Measurements from ENCODE around the gene RPL7A.

Gene RPL7A

DNA sequence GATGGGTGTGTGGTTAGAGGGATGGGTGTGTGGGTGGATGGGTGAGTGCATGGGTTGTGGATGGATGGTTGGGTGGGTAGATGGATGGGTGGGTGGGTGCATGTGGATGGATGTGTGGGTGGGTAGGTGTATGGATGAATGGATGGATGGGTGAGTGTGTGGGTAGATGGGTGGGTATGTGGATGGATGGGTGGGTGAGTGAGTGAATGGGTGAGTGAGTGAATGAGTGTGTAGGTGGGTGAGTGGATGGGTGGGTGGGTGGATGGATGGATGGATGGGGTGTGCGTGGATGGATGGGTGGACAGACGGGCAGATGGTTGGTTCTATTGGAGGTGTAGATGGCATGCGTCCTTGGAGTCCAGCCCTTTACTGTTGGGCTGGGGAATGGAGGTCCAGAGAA, 45.4 kb downstream of the RPL7A start:
- no peaks in the 10 kb centered on the region for H4K20me1 ChIP-seq (ENCODE audit: control insufficient read depth, insufficient read depth, low read depth, low read length)
- peaks cover 5% of the 10 kb centered on the region; the same call in 1 of the 2 replicates for H3K27me3 ChIP-seq (ENCODE audit: control insufficient read depth, low read length)
- H3K4me1 ChIP-seq (ENCODE audit: control insufficient read depth, low read length), result no peaks in the 10 kb centered on the region
- no peak overlapping the region for H3K4me2 ChIP-seq (ENCODE audit: low read length)
- no peaks in the 10 kb centered on the region for H3F3A ChIP-seq (ENCODE audit: control insufficient read depth, insufficient read depth)
- no peaks in the 10 kb centered on the region for H3K36me3 ChIP-seq (ENCODE audit: control insufficient read depth, low read length)
- H3K9me3 ChIP-seq (ENCODE audit: control insufficient read depth, insufficient read depth, low read length), result no peaks in the 10 kb centered on the region
- no peaks in the 10 kb centered on the region for H3K9me2 ChIP-seq (replicated peaks; ENCODE audit: control insufficient read depth, low read length)
- TF ChIP-seq, protein P1, sequence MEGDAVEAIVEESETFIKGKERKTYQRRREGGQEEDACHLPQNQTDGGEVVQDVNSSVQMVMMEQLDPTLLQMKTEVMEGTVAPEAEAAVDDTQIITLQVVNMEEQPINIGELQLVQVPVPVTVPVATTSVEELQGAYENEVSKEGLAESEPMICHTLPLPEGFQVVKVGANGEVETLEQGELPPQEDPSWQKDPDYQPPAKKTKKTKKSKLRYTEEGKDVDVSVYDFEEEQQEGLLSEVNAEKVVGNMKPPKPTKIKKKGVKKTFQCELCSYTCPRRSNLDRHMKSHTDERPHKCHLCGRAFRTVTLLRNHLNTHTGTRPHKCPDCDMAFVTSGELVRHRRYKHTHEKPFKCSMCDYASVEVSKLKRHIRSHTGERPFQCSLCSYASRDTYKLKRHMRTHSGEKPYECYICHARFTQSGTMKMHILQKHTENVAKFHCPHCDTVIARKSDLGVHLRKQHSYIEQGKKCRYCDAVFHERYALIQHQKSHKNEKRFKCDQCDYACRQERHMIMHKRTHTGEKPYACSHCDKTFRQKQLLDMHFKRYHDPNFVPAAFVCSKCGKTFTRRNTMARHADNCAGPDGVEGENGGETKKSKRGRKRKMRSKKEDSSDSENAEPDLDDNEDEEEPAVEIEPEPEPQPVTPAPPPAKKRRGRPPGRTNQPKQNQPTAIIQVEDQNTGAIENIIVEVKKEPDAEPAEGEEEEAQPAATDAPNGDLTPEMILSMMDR (IDR thresholded peaks at IDR 0.05; ENCODE audit: low read depth, low read length, poor library complexity, severe bottlenecking), result no peak
- no peak for TF ChIP-seq EZH2phosphoT487 (IDR thresholded peaks at IDR 0.05; ENCODE audit: borderline replicate concordance, low read length)
- no peak overlapping the region for H3K27ac ChIP-seq (ENCODE audit: low read depth, low read length)
- no peak overlapping the region for H3K4me3 ChIP-seq (ENCODE audit: low read length)
- no peaks in the 10 kb centered on the region for H3K79me2 ChIP-seq (ENCODE audit: control insufficient read depth, low read length)

DNA sequence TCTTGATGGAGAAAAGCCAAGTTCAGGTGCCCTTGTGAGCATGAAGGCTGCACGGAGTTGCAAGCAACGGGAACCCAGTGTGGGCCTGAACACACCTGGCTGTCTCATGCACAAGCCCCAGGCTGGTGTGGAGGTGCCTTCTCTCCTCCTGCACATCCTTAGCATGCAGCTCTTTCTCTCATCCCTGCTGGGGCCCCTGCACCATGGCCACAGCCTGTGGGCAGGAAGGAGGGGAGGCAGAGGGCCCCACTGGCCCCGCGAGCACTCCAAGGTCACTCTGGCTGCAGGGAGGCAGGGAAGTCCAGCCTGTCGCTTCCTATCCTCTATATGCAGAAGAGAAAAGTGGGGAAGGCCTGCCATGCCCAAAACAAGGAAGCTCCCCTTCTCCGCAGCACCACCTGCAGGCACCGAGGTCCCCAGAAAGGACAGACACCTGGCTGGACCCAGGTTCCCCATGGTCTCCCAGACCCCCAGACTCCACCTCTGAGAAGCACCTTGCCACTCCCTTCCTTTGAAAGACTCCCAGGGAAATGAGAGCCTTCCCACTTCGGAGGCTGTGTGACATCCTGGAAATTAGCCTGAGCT, 46.8 kb downstream of the RPL7A start:
- no peaks in the 10 kb centered on the region for H3K79me2 ChIP-seq (ENCODE audit: control insufficient read depth, low read length)
- no peaks in the 10 kb centered on the region for H3K4me1 ChIP-seq (ENCODE audit: control insufficient read depth, low read length)
- H3K27me3 ChIP-seq (ENCODE audit: control insufficient read depth, low read length), result peaks cover 5% of the 10 kb centered on the region; the same call in 1 of the 2 replicates
- H3K4me3 ChIP-seq (ENCODE audit: low read length), result no peak overlapping the region
- TF ChIP-seq, protein P1 (IDR thresholded peaks at IDR 0.05; ENCODE audit: low read depth, low read length, poor library complexity, severe bottlenecking), result no peak
- no peak for TF ChIP-seq EZH2phosphoT487 (IDR thresholded peaks at IDR 0.05; ENCODE audit: borderline replicate concordance, low read length)
- no peak overlapping the region for H3K4me2 ChIP-seq (ENCODE audit: low read length)
- H3K9me3 ChIP-seq (ENCODE audit: control insufficient read depth, insufficient read depth, low read length), result no peaks in the 10 kb centered on the region
- no peaks in the 10 kb centered on the region for H4K20me1 ChIP-seq (ENCODE audit: control insufficient read depth, insufficient read depth, low read depth, low read length)
- no peaks in the 10 kb centered on the region for H3F3A ChIP-seq (ENCODE audit: control insufficient read depth, insufficient read depth)
- no peaks in the 10 kb centered on the region for H3K9me2 ChIP-seq (replicated peaks; ENCODE audit: control insufficient read depth, low read length)
- no peaks in the 10 kb centered on the region for H3K36me3 ChIP-seq (ENCODE audit: control insufficient read depth, low read length)
- no peak overlapping the region for H3K27ac ChIP-seq (ENCODE audit: low read depth, low read length)

DNA sequence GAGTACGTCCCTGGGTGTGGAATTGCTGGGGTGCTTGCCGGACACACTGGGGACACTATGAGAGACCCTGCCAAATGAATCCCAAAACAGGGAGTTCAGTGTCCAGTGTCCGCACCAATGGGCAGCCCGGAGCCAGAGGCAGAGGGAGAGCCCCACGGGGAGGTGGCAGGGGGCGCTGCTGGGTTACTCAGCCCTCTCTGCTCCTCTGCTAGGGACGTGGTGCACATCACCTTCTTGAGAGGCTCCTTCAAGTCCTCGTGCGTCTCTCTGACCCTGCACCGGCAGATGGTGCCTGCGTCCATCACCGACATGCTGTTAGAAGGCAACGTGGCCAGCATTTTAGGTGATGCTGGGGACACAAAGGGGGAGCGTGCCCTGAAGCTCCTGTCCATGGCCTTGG, 48.9 kb downstream of the RPL7A start:
- no peak overlapping the region for H3K27ac ChIP-seq (ENCODE audit: low read depth, low read length)

More for the DNA sequence above, 48.9 kb downstream of the RPL7A start:
- no peaks in the 10 kb centered on the region for H3F3A ChIP-seq (ENCODE audit: control insufficient read depth, insufficient read depth)
- peaks cover 5% of the 10 kb centered on the region; the same call in 1 of the 2 replicates for H3K27me3 ChIP-seq (ENCODE audit: control insufficient read depth, low read length)
- no peaks in the 10 kb centered on the region for H3K9me2 ChIP-seq (replicated peaks; ENCODE audit: control insufficient read depth, low read length)
- H3K9me3 ChIP-seq (ENCODE audit: control insufficient read depth, insufficient read depth, low read length), result no peaks in the 10 kb centered on the region
- H3K36me3 ChIP-seq (ENCODE audit: control insufficient read depth, low read length), result no peaks in the 10 kb centered on the region
- no peak overlapping the region for H3K4me3 ChIP-seq (ENCODE audit: low read length)
- no peaks in the 10 kb centered on the region for H3K79me2 ChIP-seq (ENCODE audit: control insufficient read depth, low read length)
- TF ChIP-seq EZH2phosphoT487 (IDR thresholded peaks at IDR 0.05; ENCODE audit: borderline replicate concordance, low read length), result no peak
- TF ChIP-seq, protein P1 (IDR thresholded peaks at IDR 0.05; ENCODE audit: low read depth, low read length, poor library complexity, severe bottlenecking), result peak; percentile 61
- no peak overlapping the region for H3K4me2 ChIP-seq (ENCODE audit: low read length)
- no peaks in the 10 kb centered on the region for H3K4me1 ChIP-seq (ENCODE audit: control insufficient read depth, low read length)
- no peaks in the 10 kb centered on the region for H4K20me1 ChIP-seq (ENCODE audit: control insufficient read depth, insufficient read depth, low read depth, low read length)

All from DOHH2 (cell line).